ENCODE data around the gene IRAK1. TPM values are rescaled to one million over a fixed set of nuclear protein-coding genes. Genes with fewer than 3 reads are reported as not detected.

The IRAK1 gene
- 100 to 1,000 TPM; 118 to 122 TPM for total RNA-seq

DNA sequence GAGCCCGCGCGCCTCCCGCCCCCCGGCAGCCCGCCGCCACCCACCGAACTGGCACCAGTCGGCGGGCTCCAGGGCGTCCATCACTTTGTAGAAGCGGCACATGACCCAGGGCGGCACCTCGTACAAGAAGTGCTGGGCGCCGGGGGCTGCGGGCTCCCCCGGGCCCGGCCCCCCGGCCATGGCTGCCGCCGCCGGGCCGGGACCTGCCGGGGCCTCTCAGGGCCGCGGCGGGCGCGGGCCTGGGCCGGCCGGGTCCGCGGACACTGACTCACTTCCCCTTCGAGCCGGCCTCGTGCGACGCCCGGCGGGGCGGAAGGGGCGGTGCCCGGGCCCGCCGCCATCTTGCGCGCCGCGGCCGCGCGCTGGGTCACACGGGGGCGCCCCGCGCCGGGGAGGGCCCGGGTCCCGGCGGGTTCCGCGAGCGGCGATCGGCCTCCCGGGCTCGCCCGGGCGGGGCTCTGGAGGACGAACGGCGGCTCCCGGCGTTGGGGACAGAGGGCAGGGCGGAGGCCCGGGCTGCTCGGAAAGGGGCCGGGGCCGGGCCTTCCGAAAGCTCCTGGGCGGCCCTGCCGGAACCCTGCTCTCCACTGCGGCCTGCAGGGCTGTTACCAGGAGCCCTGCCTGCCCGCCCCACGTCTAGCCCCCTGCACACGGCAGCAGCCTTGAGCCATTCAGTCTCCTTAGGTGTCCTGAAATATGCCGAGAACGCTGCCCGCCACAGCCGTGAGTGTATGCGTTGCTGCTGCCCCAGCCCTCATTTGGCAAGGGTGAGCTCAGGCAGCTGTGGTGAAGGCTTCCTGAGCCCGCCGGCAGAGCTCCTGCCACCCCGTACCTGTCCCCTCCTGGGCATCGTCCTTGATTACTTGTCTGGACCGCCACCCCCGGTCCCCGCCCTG lies at the start of gene IRAK1:
Gene IRAK1, minus strand, starts transcription at position 270 of the 896 bp plus-strand sequence. Its CDS starts 90 bp downstream, at position 180.
- Mint-ChIP-seq H3K9me3 (no peaks in the 10 kb centered on the region), H3K4me1 (peaks cover 19% of the 10 kb centered on the region), H3K4me3 (peak within 1 kb of the TSS; percentile 89), H3K27me3 (no peaks in the 10 kb centered on the region), H3K27ac (peak within 1 kb of the TSS; percentile 94), H3K36me3 (ENCODE audit: low read depth) (peaks cover 21% of the 10 kb centered on the region)
- peak; percentile 65 for DNase-seq
- ChIA-PET CTCF (interaction anchor here (0.6 to 1.7 kb wide), 7 partner anchors 9 to 117 kb away, joined by 3 to 5 read pairs (median 3); no protein-coding TSS in a partner anchor), POLR2A (interaction anchor here (0.9 to 3.8 kb wide), 14 partner anchors 10 to 359 kb away, joined by 3 to 26 read pairs (median 4); partner anchors contain the start of genes EMD, HCFC1 and TMEM187)

DNA sequence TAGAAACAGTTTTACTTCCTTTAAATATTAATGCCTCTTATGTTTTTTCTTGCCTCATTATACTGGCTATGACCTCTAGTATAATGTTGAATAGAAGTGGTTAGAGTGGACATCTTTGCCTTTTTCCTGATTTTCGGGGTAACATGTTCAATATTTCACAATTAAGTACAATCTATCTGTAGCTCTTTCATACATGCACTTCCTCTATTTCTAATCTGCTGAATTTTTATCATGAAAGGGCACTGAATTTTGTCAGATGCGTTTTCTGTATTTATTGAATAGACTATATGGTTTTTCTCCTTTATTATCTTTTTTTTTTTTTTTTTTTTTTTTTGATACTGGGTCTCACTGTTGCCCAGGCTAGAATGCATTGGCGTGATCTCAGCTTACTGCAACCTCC lies 48.9 kb upstream of the IRAK1 start:
- CTCF ChIA-PET = interaction anchor here (0.7 to 0.8 kb wide), 2 partner anchors 15 to 140 kb away, joined by 4 to 9 read pairs; no protein-coding TSS in a partner anchor
- H3K4me3 Mint-ChIP-seq = no peak overlapping the region
- POLR2A ChIA-PET = no interaction called here

DNA sequence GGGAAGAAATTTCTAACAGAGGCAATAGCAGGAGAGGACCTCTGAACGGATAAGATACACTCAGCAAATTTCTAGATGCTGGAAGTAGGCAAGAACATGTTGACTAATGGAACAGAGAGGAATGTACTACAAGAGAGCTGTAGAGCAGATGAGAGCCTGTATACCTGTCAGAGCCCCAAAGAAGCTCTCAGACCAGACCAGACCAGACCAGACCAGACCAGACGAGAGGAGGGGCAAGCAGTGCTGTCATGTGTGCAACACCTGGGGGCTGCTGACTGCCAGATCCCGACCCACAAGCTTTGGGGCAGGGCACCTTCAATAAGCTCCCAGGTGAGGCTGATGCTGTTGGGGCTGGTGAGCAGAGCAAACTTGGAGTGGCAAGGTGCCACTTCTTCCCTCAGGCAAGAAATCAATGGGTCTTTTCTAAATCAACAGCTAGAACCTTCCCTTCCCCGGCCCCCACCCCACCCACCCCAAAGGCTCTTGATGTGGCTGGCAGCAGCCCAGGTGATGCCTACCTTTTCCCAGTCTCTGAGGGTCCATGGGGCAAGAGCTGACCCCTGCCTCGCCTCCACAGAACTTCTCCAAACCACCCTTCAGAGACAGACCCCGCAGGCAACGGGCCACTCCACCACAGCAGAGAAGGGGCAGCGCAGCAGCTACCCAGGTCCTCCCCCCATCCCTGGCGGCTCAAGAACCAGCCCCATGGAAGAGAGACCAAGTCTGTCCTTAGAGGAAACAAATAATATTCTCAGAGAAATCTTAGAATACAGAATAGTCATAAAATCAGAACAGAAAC lies 45.1 kb upstream of the IRAK1 start:
- peaks cover 42% of the 10 kb centered on the region for H3K4me1 Mint-ChIP-seq
- H3K4me3 Mint-ChIP-seq = no peak overlapping the region
- no peaks in the 10 kb centered on the region for H3K9me3 Mint-ChIP-seq
- no peaks in the 10 kb centered on the region for H3K27me3 Mint-ChIP-seq
- ChIA-PET POLR2A (no interaction called here), CTCF (interaction anchor here (1.5 kb wide), 1 partner anchor 25 kb away, joined by 3 read pairs; no protein-coding TSS in a partner anchor)
- H3K27ac Mint-ChIP-seq = no peak overlapping the region
- DNase-seq = no peak
- peaks cover 12% of the 10 kb centered on the region for H3K36me3 Mint-ChIP-seq (ENCODE audit: low read depth)

More for the DNA sequence above, 48.9 kb upstream of the IRAK1 start:
- no peak for DNase-seq
- H3K4me1 Mint-ChIP-seq = peaks cover 28% of the 10 kb centered on the region
- peaks cover 6% of the 10 kb centered on the region for H3K36me3 Mint-ChIP-seq (ENCODE audit: low read depth)
- H3K27ac Mint-ChIP-seq = no peak overlapping the region
- no peaks in the 10 kb centered on the region for H3K27me3 Mint-ChIP-seq
- H3K9me3 Mint-ChIP-seq = no peaks in the 10 kb centered on the region

DNA sequence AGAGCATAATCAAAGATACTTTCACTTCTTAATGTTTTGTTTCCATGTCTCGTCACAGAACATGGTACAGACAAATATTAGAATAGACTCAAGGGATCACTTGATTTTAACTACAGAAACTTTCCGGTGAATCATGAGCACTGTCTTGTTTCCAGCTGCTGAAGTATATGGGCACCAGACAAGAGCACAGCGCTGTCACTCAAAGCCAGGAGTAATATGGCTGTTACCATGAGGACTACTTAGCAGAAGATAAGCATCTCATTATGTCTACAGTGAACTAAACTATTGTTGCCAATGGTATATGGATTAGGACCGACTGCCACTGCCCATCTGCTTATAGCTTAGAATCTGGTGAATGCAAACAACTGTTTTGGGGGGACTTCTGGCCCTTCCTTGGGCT lies 43.5 kb upstream of the IRAK1 start:
- Mint-ChIP-seq H3K27ac (no peak overlapping the region), H3K36me3 (ENCODE audit: low read depth) (peaks cover 21% of the 10 kb centered on the region), H3K9me3 (no peaks in the 10 kb centered on the region), H3K4me3 (no peak overlapping the region), H3K4me1 (peaks cover 52% of the 10 kb centered on the region), H3K27me3 (no peaks in the 10 kb centered on the region)
- POLR2A ChIA-PET = no interaction called here
- CTCF ChIA-PET = no interaction called here
- DNase-seq = no peak

DNA sequence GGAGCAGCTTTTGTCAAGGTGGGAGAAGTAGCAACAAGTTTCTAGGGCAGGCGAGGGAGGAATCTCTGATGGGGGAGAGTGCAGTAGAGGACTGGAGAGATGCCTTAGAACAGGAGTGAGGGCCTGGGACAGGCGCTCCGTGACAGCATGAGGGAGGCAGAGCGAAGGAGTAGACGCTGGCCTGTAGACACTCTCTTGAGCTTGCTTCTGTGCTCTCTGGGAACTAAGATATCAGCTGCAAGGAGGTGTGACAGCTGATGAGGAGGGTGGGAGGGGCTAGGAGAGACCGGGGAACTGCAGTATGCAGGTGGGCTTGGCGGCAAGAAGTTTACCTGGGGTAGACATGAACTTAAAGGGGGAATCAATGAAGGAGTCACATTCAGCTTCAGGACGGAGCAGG lies 42.1 kb upstream of the IRAK1 start:
- H3K36me3 Mint-ChIP-seq (ENCODE audit: low read depth) = peaks cover 31% of the 10 kb centered on the region
- no peak overlapping the region for H3K4me3 Mint-ChIP-seq
- peak overlapping the region; percentile 34 for H3K27ac Mint-ChIP-seq
- ChIA-PET CTCF (interaction anchor here (1.3 kb wide), 1 partner anchor 9 kb away, joined by 6 read pairs; no protein-coding TSS in a partner anchor), POLR2A (no interaction called here)
- H3K9me3 Mint-ChIP-seq = no peaks in the 10 kb centered on the region
- H3K27me3 Mint-ChIP-seq = no peaks in the 10 kb centered on the region
- peaks cover 63% of the 10 kb centered on the region for H3K4me1 Mint-ChIP-seq
- DNase-seq = no peak

DNA sequence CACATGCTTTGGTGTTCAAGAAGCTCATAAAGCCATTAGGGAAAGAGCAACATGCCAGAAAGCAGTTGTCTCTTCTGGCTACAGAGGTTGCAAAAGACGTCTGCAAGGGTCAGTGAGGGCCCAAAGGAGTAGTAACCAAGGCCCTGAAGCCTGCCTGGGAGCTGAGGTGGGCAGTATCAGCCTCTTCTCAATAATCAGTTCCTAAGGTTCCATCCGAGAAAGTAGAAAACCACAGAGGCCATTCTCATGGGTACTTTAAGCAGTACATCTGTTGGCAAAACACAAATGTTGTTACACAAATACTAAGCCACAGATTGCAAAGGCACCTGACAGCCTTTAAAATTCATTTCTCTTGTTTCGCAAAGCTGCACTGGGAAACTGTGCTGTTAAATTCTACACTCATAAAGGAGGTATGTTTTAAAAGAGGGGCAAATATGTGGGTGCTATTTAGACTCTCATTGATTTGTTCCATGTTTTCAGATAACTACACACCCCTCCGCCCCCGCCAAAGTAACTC lies 40.1 kb upstream of the IRAK1 start:
- CTCF ChIA-PET = no interaction called here
- DNase-seq = no peak
- peak overlapping the region; percentile 25 for H3K27ac Mint-ChIP-seq
- POLR2A ChIA-PET = interaction anchor here (1.3 kb wide), 1 partner anchor 33 kb away, joined by 5 read pairs; no protein-coding TSS in a partner anchor
- H3K4me3 Mint-ChIP-seq = no peak overlapping the region
- H3K4me1 Mint-ChIP-seq = peaks cover 66% of the 10 kb centered on the region
- peaks cover 41% of the 10 kb centered on the region for H3K36me3 Mint-ChIP-seq (ENCODE audit: low read depth)
- H3K27me3 Mint-ChIP-seq = no peaks in the 10 kb centered on the region
- H3K9me3 Mint-ChIP-seq = no peaks in the 10 kb centered on the region

DNA sequence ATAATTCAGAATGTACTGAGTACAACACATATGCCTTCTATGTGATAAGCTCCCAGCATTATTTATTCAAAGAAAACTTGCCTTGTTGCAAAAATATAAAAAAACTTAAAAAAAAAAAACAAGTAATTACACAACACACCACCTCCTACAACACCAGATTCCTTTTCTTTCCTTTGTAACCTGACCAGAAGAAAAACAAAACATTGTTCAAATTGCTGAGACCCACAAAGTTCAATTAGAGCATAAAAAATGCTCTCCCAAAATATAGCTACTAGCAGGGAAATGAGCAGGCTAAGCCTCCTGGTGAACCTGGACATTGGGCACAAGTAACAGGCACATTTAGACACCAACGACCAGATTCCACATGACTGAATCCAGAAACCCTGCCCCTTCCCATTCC lies 39.5 kb upstream of the IRAK1 start:
- peak overlapping the region; percentile 24 for H3K27ac Mint-ChIP-seq
- no peak for DNase-seq
- no peaks in the 10 kb centered on the region for H3K27me3 Mint-ChIP-seq
- ChIA-PET POLR2A (interaction anchor here (1.3 kb wide), 1 partner anchor 34 kb away, joined by 5 read pairs; no protein-coding TSS in a partner anchor), CTCF (no interaction called here)
- peaks cover 41% of the 10 kb centered on the region for H3K36me3 Mint-ChIP-seq (ENCODE audit: low read depth)
- no peaks in the 10 kb centered on the region for H3K9me3 Mint-ChIP-seq
- no peak overlapping the region for H3K4me3 Mint-ChIP-seq
- H3K4me1 Mint-ChIP-seq = peaks cover 61% of the 10 kb centered on the region

DNA sequence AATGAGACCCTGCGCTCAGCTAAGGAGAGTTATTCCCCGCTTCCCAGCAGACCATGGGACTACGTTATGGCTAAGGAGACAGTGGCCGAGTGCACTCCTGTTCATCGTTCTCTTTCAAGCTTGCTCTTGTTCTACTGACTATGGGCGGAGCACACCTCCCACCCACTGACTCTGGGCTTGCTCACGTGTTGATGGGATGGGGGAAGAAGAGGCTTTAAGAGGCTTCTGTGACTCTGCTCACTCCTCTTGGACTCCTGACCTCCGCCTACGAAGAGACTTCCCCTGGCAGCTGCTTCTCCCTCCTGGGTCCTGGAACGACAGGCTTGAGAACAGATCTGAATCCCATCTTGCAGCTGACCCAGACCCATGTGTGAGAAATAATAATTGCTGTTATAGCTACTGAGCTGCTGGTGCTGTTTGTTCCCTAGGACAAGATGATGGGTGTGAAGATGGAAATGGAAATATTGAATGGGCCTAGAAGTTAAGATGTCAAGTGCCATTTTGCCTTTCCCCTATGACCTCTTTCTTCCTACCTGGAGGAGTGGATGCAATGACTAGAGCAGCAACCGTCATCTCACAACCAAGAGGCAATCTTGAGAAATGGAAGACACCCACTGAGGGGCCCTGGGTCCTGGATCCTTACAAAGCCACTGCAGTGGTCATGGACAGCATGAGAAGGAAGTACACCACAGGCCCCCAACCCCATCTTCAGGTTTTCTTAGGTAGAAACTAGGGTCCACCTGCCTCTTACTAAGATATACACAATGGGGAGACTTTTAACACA lies 38.7 kb upstream of the IRAK1 start:
- POLR2A ChIA-PET = interaction anchor here (1.3 kb wide), 1 partner anchor 35 kb away, joined by 5 read pairs; no protein-coding TSS in a partner anchor
- CTCF ChIA-PET = no interaction called here
- H3K4me1 Mint-ChIP-seq = peaks cover 56% of the 10 kb centered on the region
- H3K4me3 Mint-ChIP-seq = no peak overlapping the region
- H3K36me3 Mint-ChIP-seq (ENCODE audit: low read depth) = peaks cover 43% of the 10 kb centered on the region
- H3K9me3 Mint-ChIP-seq = no peaks in the 10 kb centered on the region
- H3K27me3 Mint-ChIP-seq = no peaks in the 10 kb centered on the region
- DNase-seq = no peak
- peak overlapping the region; percentile 19 for H3K27ac Mint-ChIP-seq

DNA sequence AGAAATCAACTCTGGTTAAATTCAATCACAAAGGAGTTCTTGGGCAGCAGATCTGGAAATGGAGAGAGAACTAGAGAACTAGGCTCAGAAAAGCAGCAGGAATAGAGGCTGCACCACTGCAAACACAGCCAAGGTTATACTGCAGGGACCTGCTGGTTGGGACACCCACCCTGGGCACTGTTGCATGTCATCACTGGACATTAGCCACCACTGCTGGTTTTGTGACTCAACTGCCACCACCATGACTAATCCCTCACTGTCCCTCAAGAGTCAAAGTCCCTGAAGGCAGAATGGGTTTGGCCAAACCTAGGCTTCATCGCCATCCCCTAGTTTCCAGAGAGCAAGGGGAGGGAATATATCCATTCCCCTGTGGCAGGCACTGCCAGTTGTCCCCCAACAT lies 38.1 kb upstream of the IRAK1 start:
- H3K9me3 Mint-ChIP-seq = no peaks in the 10 kb centered on the region
- DNase-seq = no peak
- CTCF ChIA-PET = no interaction called here
- H3K27me3 Mint-ChIP-seq = no peaks in the 10 kb centered on the region
- peaks cover 54% of the 10 kb centered on the region for H3K4me1 Mint-ChIP-seq
- no peak overlapping the region for H3K27ac Mint-ChIP-seq
- H3K4me3 Mint-ChIP-seq = no peak overlapping the region
- H3K36me3 Mint-ChIP-seq (ENCODE audit: low read depth) = peaks cover 43% of the 10 kb centered on the region
- POLR2A ChIA-PET = no interaction called here

DNA sequence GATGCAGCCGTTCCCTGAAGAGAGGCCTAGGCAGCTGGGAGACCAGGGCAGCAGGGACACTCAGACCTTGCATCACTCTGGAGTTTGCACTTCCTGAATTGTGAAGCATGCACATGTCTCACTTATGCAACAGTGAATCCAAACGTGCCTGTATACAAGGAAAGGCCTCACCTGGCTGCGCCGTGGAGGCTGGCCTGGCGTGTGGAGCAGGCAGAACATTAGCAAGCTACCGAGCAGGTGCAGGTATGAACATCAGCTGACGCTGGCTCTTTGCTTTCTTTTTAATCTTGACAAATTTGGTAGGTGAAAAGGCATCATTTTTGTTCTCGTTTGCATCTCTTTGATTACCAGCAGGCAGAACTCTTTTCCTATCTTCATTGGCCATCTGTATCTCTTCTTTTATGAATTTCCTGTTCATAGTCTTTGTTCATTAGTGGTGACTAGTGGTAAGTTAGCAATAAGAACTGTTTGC lies 37.1 kb upstream of the IRAK1 start:
- POLR2A ChIA-PET = no interaction called here
- no peak for DNase-seq
- CTCF ChIA-PET = no interaction called here
- Mint-ChIP-seq H3K9me3 (no peaks in the 10 kb centered on the region), H3K36me3 (ENCODE audit: low read depth) (peaks cover 40% of the 10 kb centered on the region), H3K27ac (peak overlapping the region; percentile 32), H3K4me1 (peaks cover 54% of the 10 kb centered on the region), H3K27me3 (no peaks in the 10 kb centered on the region), H3K4me3 (no peak overlapping the region)

DNA sequence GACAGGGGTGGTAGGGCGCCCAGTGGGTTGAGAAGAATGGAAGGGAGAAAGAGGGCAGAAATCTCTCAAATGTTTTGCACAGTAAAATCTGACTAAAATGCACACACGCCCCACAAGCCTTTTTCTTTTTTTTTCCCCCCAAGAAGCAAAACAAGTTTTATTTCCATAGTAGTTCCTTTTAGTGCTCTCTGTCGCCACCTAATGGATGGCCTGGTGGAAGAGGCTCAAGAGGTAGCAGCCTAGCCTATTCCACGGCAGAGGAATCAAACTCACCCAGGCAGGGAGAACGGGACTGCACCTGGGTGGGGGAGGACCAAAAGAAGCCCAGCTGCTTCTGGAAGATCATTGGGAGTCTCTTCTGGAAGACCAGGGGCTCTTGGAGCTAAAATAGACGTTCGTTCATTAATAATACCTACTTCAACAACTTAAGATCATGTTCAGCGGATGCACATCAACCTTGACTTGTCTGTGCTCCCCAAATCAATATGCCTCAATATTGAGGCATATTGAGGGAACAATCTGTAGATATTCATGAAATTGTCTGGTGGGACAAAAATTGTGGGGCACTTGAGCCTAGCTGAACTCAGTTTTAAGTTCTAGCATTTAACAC lies 31.6 kb upstream of the IRAK1 start:
- Mint-ChIP-seq H3K9me3 (no peaks in the 10 kb centered on the region), H3K27ac (peak overlapping the region; percentile 31), H3K4me1 (peaks cover 25% of the 10 kb centered on the region), H3K27me3 (no peaks in the 10 kb centered on the region), H3K4me3 (no peak overlapping the region), H3K36me3 (ENCODE audit: low read depth) (peaks cover 50% of the 10 kb centered on the region)
- CTCF ChIA-PET = interaction anchor here (0.9 to 2.2 kb wide), 6 partner anchors 10 to 86 kb away, joined by 3 to 6 read pairs (median 4); no protein-coding TSS in a partner anchor
- POLR2A ChIA-PET = no interaction called here
- peak; percentile 65 for DNase-seq

DNA sequence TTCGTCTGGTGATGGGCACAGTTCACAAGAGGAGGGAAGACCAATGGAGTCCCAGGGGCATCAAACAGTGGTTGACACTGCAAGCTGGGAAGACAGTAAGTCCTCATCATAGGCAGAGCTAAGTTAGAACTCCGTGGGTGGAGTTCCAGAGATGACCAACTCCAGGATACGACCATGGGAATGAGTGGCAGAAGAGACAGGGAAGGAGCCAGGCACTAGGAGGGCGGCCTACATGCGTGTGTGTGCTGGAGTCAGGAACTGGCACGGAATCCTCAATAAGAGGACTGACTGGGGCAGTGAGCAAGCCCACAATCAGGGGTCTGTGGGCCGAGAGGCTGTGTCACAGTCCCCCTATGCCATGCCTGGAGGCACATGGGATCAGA lies 30.4 kb upstream of the IRAK1 start:
- Mint-ChIP-seq H3K9me3 (no peaks in the 10 kb centered on the region), H3K4me3 (no peak overlapping the region), H3K36me3 (ENCODE audit: low read depth) (peaks cover 46% of the 10 kb centered on the region), H3K27me3 (no peaks in the 10 kb centered on the region), H3K27ac (no peak overlapping the region), H3K4me1 (peaks cover 23% of the 10 kb centered on the region)
- ChIA-PET POLR2A (no interaction called here), CTCF (no interaction called here)
- no peak for DNase-seq
